ENCODE results near the gene SERPINA5.
A peak's percentile ranks its signal among the peaks of the same experiment; 100 is the strongest.
"Not testable (repeated sequence)": the region's sequence is repeated elsewhere in the genome, so short reads cannot be mapped to it uniquely, and the experiment has no call there.

SERPINA5 gene

DNA sequence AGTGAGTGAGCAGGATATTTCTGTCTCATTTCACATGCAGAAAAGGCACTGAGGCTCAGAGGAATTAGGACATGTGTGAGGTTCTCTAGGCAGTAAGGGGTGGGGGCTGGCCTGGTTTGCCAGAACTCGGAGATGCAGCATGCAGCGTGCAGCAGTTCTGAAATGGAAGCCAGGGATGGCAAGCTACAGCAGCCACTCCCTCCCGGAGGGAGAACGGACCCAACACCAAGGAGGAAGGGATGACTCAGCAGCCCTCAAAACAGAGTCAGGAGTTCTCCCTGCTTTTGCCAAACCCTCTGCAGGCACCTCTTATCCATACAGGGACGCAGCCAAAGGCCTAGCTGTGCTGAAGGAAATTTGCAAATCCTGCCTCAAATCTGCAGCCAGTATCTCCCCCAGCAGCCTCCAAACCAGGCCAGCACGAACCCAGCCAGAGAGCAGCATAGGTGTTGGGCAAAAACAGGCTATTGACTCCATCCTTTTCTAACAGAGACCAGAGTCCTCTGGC lies 20.7 kb downstream of the SERPINA5 start:
- TF ChIP-seq, protein P1, sequence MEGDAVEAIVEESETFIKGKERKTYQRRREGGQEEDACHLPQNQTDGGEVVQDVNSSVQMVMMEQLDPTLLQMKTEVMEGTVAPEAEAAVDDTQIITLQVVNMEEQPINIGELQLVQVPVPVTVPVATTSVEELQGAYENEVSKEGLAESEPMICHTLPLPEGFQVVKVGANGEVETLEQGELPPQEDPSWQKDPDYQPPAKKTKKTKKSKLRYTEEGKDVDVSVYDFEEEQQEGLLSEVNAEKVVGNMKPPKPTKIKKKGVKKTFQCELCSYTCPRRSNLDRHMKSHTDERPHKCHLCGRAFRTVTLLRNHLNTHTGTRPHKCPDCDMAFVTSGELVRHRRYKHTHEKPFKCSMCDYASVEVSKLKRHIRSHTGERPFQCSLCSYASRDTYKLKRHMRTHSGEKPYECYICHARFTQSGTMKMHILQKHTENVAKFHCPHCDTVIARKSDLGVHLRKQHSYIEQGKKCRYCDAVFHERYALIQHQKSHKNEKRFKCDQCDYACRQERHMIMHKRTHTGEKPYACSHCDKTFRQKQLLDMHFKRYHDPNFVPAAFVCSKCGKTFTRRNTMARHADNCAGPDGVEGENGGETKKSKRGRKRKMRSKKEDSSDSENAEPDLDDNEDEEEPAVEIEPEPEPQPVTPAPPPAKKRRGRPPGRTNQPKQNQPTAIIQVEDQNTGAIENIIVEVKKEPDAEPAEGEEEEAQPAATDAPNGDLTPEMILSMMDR (IDR thresholded peaks at IDR 0.05; ENCODE audit: unreplicated experiment in 3 of 3) = no peak
- H3K27ac Mint-ChIP-seq = peak overlapping the region; percentile 33 to 78 (median 77)
- H3K4me3 Mint-ChIP-seq = no peak overlapping the region
- H3K9me3 Mint-ChIP-seq = no peaks in the 10 kb centered on the region
- no peaks in the 10 kb centered on the region for H3K36me3 Mint-ChIP-seq (ENCODE audit: low read depth)
- peaks cover 39% of the 10 kb centered on the region for H3K4me1 Mint-ChIP-seq
- peaks cover 7% of the 10 kb centered on the region for H3K27me3 Mint-ChIP-seq (ENCODE audit: low read depth)

- peaks cover 39% of the 10 kb centered on the region for H3K4me1 Mint-ChIP-seq
- H3K36me3 Mint-ChIP-seq (ENCODE audit: low read depth) = no peaks in the 10 kb centered on the region
- no peak overlapping the region for H3K27ac Mint-ChIP-seq
- no peaks in the 10 kb centered on the region for H3K9me3 Mint-ChIP-seq
- H3K27me3 Mint-ChIP-seq (ENCODE audit: low read depth) = peaks cover 12% of the 10 kb centered on the region
- TF ChIP-seq, protein P1 (IDR thresholded peaks at IDR 0.05; ENCODE audit: unreplicated experiment in 3 of 3) = no peak
- no peak overlapping the region for H3K4me3 Mint-ChIP-seq
Observed at GRCh38 chr14:94602722-94603121, 21.5 kb downstream of the SERPINA5 start.

- Mint-ChIP-seq H3K9me3 (no peaks in the 10 kb centered on the region), H3K27ac (no peak overlapping the region), H3K36me3 (ENCODE audit: low read depth) (no peaks in the 10 kb centered on the region), H3K4me3 (no peak overlapping the region), H3K27me3 (ENCODE audit: low read depth) (peaks cover 15% of the 10 kb centered on the region), H3K4me1 (peaks cover 21% of the 10 kb centered on the region)
- TF ChIP-seq, protein P1 (IDR thresholded peaks at IDR 0.05; ENCODE audit: unreplicated experiment in 3 of 3) = no peak
Observed at GRCh38 chr14:94605361-94605760, 24.1 kb downstream of the SERPINA5 start.

GRCh38 chr14:94608966-94609365 lies 27.7 kb downstream of the SERPINA5 start:
- H3K4me1 Mint-ChIP-seq; H3K36me3 Mint-ChIP-seq (ENCODE audit: low read depth); H3K4me3 Mint-ChIP-seq; H3K27ac Mint-ChIP-seq; H3K9me3 Mint-ChIP-seq: not testable (repeated sequence)
- H3K27me3 Mint-ChIP-seq (ENCODE audit: low read depth) = peaks cover 13% of the 10 kb centered on the region

- H3K27ac Mint-ChIP-seq = no peak overlapping the region
- H3K27me3 Mint-ChIP-seq (ENCODE audit: low read depth) = peaks cover 13% of the 10 kb centered on the region
- H3K4me3 Mint-ChIP-seq = no peak overlapping the region
- H3K4me1 Mint-ChIP-seq = no peaks in the 10 kb centered on the region
- TF ChIP-seq, protein P1 (IDR thresholded peaks at IDR 0.05; ENCODE audit: unreplicated experiment in 3 of 3) = no peak
- no peaks in the 10 kb centered on the region for H3K9me3 Mint-ChIP-seq
- no peaks in the 10 kb centered on the region for H3K36me3 Mint-ChIP-seq (ENCODE audit: low read depth)
Observed at GRCh38 chr14:94611179-94611578, 30.0 kb downstream of the SERPINA5 start.

DNA sequence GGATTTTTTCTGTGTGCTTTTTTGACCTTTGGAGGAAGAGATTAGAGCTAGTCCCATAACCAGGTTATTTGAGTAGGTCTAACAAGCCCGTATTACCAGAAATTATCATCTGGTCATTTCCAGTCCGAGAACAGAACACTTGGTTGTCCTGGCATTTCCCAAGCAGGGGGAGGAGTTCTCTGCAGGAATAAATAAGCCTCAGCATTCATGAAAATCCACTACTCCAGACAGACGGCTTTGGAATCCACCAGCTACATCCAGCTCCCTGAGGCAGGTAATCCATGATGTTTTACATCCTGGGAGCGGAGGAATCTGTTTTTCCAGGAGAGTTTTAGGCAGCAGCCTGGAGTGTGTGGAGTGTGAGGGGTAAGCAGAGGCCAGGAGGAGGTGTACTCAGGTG lies 30.9 kb downstream of the SERPINA5 start, which contains the start of gene SERPINA3:
TSS of gene SERPINA3 (plus strand) at position 218 of the 400 bp plus-strand sequence. CDS start 2,051 bp downstream, outside the sequence.
- Mint-ChIP-seq H3K9me3 (peaks cover 5% of the 10 kb centered on the region), H3K36me3 (ENCODE audit: low read depth) (no peaks in the 10 kb centered on the region), H3K4me3 (no peak within 1 kb of the TSS), H3K27ac (no peak within 1 kb of the TSS), H3K27me3 (ENCODE audit: low read depth) (peaks cover 8% of the 10 kb centered on the region), H3K4me1 (no peaks in the 10 kb centered on the region)
- TF ChIP-seq, protein P1 (IDR thresholded peaks at IDR 0.05; ENCODE audit: unreplicated experiment in 3 of 3) = no peak

All from nephron (organoid).